Cardiac muscle cell (in vitro differentiated cells and primary cell): ENCODE results near the gene TEDDM1. TPM values are rescaled to one million over a fixed set of nuclear protein-coding genes. Genes with fewer than 3 reads are reported as not detected.
"Not testable (repeated sequence)": the region's sequence is repeated elsewhere in the genome, so short reads cannot be mapped to it uniquely, and the experiment has no call there.

Experiments
- DNase-seq, 2 donors: peaks; one replicate each; pipeline versions ENCODE4 v3.0.0 to v3.0.0-alpha.2; 2010 to 2017; ENCODE audit warnings: low read depth in 1 of 2, low spot score in 1 of 2
- H3K27ac ChIP-seq: fragments of 200-600 bp; sonication (generic); 2 replicates; pipeline ENCODE4 v1.5.1; 2016
- H3K27me3 ChIP-seq: fragments of 200-600 bp; sonication (generic); 2 replicates; pipeline ENCODE4 v1.6.0; 2016; ENCODE audit warnings: control low read depth
- H3K36me3 ChIP-seq: fragments of 200-600 bp; sonication (generic); 2 replicates; pipeline ENCODE4 v1.5.1; 2016; ENCODE audit warnings: control low read depth
- H3K4me1 ChIP-seq: fragments of 200-600 bp; sonication (generic); 2 replicates; pipeline ENCODE4 v1.8.1; 2017; ENCODE audit warnings: low read depth, mild to moderate bottlenecking, mixed run types
- H3K4me3 ChIP-seq: fragments of 200-600 bp; sonication (generic); 2 replicates; pipeline ENCODE4 v1.5.1; 2016; ENCODE audit warnings: mild to moderate bottlenecking
- H3K9me3 ChIP-seq: fragments of 200-600 bp; sonication (generic); 2 replicates; pipeline ENCODE4 v1.5.1; 2017; ENCODE audit warnings: low read depth, mild to moderate bottlenecking, control low read depth
- CTCF ChIP-seq: IDR thresholded peaks from 2 replicates; pipeline ENCODE4 v1.5.1; 2012; ENCODE audit warnings: low read depth, mild to moderate bottlenecking, low read length
- polyA plus RNA-seq: library from polyadenylated mRNA; unstranded; fragments of >200 nt; fragmentation: Nextera tagmentation; extraction: Ambion mirVana; gene quantifications from 2 replicates; pipeline ENCODE4 v1.2.1, GENCODE V29; 2016
- total RNA-seq: library from RNA; depleted of rRNA; stranded (reverse); fragments of >200 nt; gene quantifications from 2 replicates; pipeline ENCODE4 v1.2.3, GENCODE V29; 2016

TEDDM1 gene
- total RNA-seq (not detected in 2 replicates), polyA plus RNA-seq (not detected in 2 replicates)

- H3K4me3 ChIP-seq = no peak within 1 kb of the TSS
- no peaks in the 10 kb centered on the region for H3K9me3 ChIP-seq
- no peaks in the 10 kb centered on the region for H3K36me3 ChIP-seq
- no peak for DNase-seq
- no peaks in the 10 kb centered on the region for H3K4me1 ChIP-seq
- no peak for TF ChIP-seq CTCF
- H3K27me3 ChIP-seq = peaks cover 3% of the 10 kb centered on the region
- no peak within 1 kb of the TSS for H3K27ac ChIP-seq
Measured at GRCh38 chr1:182400567-182400966, at the start of gene TEDDM1. Gene TEDDM1 (minus strand): TSS chr1:182400667. CDS start chr1:182400485, 182 bp downstream.

- TF ChIP-seq CTCF = no peak
- H3K27ac ChIP-seq = no peak within 1 kb of the TSS
- no peak for DNase-seq
Measured at GRCh38 chr1:182450087-182450486, 49.6 kb upstream of the TEDDM1 start, which contains the start of gene RGSL1. Gene RGSL1 (plus strand): TSS chr1:182450146. CDS start chr1:182450166, 20 bp downstream.

GRCh38 chr1:182447660-182448059 lies 47.2 kb upstream of the TEDDM1 start:
- DNase-seq = no peak
- Histone ChIP-seq H3K4me1 (no peaks in the 10 kb centered on the region), H3K4me3 (no peak overlapping the region), H3K9me3 (no peaks in the 10 kb centered on the region), H3K27me3 (no peaks in the 10 kb centered on the region), H3K27ac (no peak overlapping the region), H3K36me3 (no peaks in the 10 kb centered on the region)
- no peak for TF ChIP-seq CTCF

More at GRCh38 chr1:182450087-182450486, 49.6 kb upstream of the TEDDM1 start, which contains the start of gene RGSL1:
- Histone ChIP-seq H3K27me3 (no peaks in the 10 kb centered on the region), H3K4me3 (no peak within 1 kb of the TSS), H3K9me3 (no peaks in the 10 kb centered on the region), H3K36me3 (no peaks in the 10 kb centered on the region), H3K4me1 (no peaks in the 10 kb centered on the region)

GRCh38 chr1:182447124-182447523 lies 46.7 kb upstream of the TEDDM1 start:
- not testable (repeated sequence) for H3K9me3 ChIP-seq, H3K27ac ChIP-seq, H3K4me1 ChIP-seq, DNase-seq, H3K36me3 ChIP-seq, H3K27me3 ChIP-seq, H3K4me3 ChIP-seq

GRCh38 chr1:182446033-182446669 lies 45.7 kb upstream of the TEDDM1 start:
- Histone ChIP-seq H3K4me3 (no peak overlapping the region), H3K27me3 (no peaks in the 10 kb centered on the region), H3K4me1 (no peaks in the 10 kb centered on the region), H3K27ac (no peak overlapping the region), H3K36me3 (no peaks in the 10 kb centered on the region), H3K9me3 (no peaks in the 10 kb centered on the region)
- TF ChIP-seq CTCF = peak; percentile 69
- peak; percentile 44 to 70 for DNase-seq

- TF ChIP-seq CTCF = no peak
- H3K36me3 ChIP-seq = no peaks in the 10 kb centered on the region
- no peak for DNase-seq
Measured at GRCh38 chr1:182444497-182444896, 44.0 kb upstream of the TEDDM1 start.

More at GRCh38 chr1:182444497-182444896, 44.0 kb upstream of the TEDDM1 start:
- H3K4me3 ChIP-seq = no peak overlapping the region
- H3K27ac ChIP-seq = no peak overlapping the region
- H3K9me3 ChIP-seq = no peaks in the 10 kb centered on the region
- no peaks in the 10 kb centered on the region for H3K27me3 ChIP-seq
- no peaks in the 10 kb centered on the region for H3K4me1 ChIP-seq
